ENCODE measurements around the gene CSNK1A1. TPM values are rescaled to one million over a fixed set of nuclear protein-coding genes. Genes with fewer than 3 reads are reported as not detected.

Gene CSNK1A1
- total RNA-seq, 1 experiment from 2014 or later, result 263 TPM

DNA sequence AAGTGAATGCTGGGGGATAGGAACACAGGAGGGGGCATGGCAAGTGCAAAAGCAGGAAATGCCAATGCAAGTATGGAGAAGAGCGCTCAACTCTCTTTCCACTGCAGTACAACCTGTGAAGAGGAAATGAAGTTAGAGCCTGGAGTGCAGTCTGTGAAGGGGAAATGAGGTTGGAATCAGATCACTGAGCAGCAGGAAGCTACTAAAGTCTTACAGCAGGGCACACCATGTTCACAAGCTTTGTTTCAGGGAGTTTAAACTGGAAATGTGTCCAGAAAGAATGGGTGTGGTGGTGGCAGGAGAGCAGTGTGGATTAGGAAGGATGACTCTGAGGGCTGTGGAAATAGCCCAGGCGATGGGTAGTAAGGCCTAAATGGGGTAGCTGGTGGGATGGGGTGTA is 45.5 kb upstream of the CSNK1A1 start:
- Histone ChIP-seq H3K4me3 (replicated peaks in 1 of 2; ENCODE audit: low read depth in 1 of 2, low read length in 2 of 2) (no peak overlapping the region), H3K4me1 (ENCODE audit: control insufficient read depth in 1 of 2, insufficient read depth in 2 of 2, low read length in 2 of 2) (peaks cover 7 to 21% of the 10 kb centered on the region in 2 experiments), H3K9ac (ENCODE audit: low read length) (no peak overlapping the region), H3K27me3 (ENCODE audit: insufficient read depth, low read length) (no peaks in the 10 kb centered on the region), H3K36me3 (ENCODE audit: control insufficient read depth in 1 of 2, insufficient read depth in 2 of 2, low read length in 2 of 2) (no peaks in the 10 kb centered on the region), H3K9me2 (ENCODE audit: insufficient read depth) (no peaks in the 10 kb centered on the region), H3K79me2 (ENCODE audit: insufficient read depth, low read length) (no peaks in the 10 kb centered on the region), H3K4me2 (ENCODE audit: low read length) (no peak overlapping the region), H4K20me1 (ENCODE audit: insufficient read depth) (no peaks in the 10 kb centered on the region), H3K27ac (ENCODE audit: low read depth, low read length) (no peak overlapping the region), H3K9me3 (ENCODE audit: control insufficient read depth in 1 of 2, insufficient read depth in 1 of 2, low read depth in 1 of 2, low read length in 2 of 2) (no peaks in the 10 kb centered on the region), H2AFZ (ENCODE audit: low read depth, low read length, poor library complexity, severe bottlenecking) (no peak overlapping the region)
- RAD21 ChIA-PET (ENCODE audit: low non-redundant PET in 1 of 2, low total read pairs in 2 of 2, uncharacterized antibody in 2 of 2, unreplicated experiment in 2 of 2), result no interaction called here
- intact Hi-C loops (cut with micrococcal nuclease), result no loop called here
- CTCF ChIA-PET, result no interaction called here
- no TSS peak for BruUV-seq (replicated peaks)
- no peak for TF ChIP-seq POLR2A (IDR thresholded peaks at IDR 0.05; ENCODE audit: borderline replicate concordance, extremely low read depth, insufficient read depth, insufficient read length)
- TF ChIP-seq CEBPB (IDR thresholded peaks at IDR 0.05; ENCODE audit: low read depth), result no peak
- no peak for TF ChIP-seq EGR1 (IDR thresholded peaks at IDR 0.05; ENCODE audit: low read depth)
- no peak for TF ChIP-seq TCF7L2 (IDR thresholded peaks at IDR 0.05; ENCODE audit: borderline replicate concordance, extremely low read depth, insufficient read depth, insufficient read length)
- TF ChIP-seq, protein P1, sequence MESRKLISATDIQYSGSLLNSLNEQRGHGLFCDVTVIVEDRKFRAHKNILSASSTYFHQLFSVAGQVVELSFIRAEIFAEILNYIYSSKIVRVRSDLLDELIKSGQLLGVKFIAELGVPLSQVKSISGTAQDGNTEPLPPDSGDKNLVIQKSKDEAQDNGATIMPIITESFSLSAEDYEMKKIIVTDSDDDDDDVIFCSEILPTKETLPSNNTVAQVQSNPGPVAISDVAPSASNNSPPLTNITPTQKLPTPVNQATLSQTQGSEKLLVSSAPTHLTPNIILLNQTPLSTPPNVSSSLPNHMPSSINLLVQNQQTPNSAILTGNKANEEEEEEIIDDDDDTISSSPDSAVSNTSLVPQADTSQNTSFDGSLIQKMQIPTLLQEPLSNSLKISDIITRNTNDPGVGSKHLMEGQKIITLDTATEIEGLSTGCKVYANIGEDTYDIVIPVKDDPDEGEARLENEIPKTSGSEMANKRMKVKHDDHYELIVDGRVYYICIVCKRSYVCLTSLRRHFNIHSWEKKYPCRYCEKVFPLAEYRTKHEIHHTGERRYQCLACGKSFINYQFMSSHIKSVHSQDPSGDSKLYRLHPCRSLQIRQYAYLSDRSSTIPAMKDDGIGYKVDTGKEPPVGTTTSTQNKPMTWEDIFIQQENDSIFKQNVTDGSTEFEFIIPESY (IDR thresholded peaks at IDR 0.05; ENCODE audit: extremely low read depth, insufficient replicate concordance, low read length), result no peak
- TF ChIP-seq, protein P2, sequence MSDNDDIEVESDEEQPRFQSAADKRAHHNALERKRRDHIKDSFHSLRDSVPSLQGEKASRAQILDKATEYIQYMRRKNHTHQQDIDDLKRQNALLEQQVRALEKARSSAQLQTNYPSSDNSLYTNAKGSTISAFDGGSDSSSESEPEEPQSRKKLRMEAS (IDR thresholded peaks at IDR 0.05), result no peak
- no peak for TF ChIP-seq ELF1 (IDR thresholded peaks at IDR 0.05; ENCODE audit: borderline replicate concordance, low read depth)
- TF ChIP-seq FOSL1 (IDR thresholded peaks at IDR 0.05; ENCODE audit: low read depth), result no peak
- no peak for TF ChIP-seq RAD21 (IDR thresholded peaks at IDR 0.05; ENCODE audit: low read depth)
- TF ChIP-seq SP1 (IDR thresholded peaks at IDR 0.05; ENCODE audit: low read depth), result no peak
- TF ChIP-seq, protein P3, sequence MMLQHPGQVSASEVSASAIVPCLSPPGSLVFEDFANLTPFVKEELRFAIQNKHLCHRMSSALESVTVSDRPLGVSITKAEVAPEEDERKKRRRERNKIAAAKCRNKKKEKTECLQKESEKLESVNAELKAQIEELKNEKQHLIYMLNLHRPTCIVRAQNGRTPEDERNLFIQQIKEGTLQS (IDR thresholded peaks at IDR 0.05), result no peak
- TF ChIP-seq, protein P4, sequence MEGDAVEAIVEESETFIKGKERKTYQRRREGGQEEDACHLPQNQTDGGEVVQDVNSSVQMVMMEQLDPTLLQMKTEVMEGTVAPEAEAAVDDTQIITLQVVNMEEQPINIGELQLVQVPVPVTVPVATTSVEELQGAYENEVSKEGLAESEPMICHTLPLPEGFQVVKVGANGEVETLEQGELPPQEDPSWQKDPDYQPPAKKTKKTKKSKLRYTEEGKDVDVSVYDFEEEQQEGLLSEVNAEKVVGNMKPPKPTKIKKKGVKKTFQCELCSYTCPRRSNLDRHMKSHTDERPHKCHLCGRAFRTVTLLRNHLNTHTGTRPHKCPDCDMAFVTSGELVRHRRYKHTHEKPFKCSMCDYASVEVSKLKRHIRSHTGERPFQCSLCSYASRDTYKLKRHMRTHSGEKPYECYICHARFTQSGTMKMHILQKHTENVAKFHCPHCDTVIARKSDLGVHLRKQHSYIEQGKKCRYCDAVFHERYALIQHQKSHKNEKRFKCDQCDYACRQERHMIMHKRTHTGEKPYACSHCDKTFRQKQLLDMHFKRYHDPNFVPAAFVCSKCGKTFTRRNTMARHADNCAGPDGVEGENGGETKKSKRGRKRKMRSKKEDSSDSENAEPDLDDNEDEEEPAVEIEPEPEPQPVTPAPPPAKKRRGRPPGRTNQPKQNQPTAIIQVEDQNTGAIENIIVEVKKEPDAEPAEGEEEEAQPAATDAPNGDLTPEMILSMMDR (IDR thresholded peaks at IDR 0.05 in 2 of 3, conservative IDR thresholded peaks at IDR 0.05 in 1 of 3; ENCODE audit: borderline replicate concordance in 1 of 3, insufficient read depth in 1 of 3, low read depth in 2 of 3, low read length in 2 of 3), result no peak
- TF ChIP-seq SIN3A (IDR thresholded peaks at IDR 0.05; ENCODE audit: low read depth), result no peak
- no peak for TF ChIP-seq ZFX (IDR thresholded peaks at IDR 0.05)
- no peak for TF ChIP-seq SRF (IDR thresholded peaks at IDR 0.05; ENCODE audit: low read depth)
- TF ChIP-seq EZH2phosphoT487 (IDR thresholded peaks at IDR 0.05; ENCODE audit: borderline replicate concordance), result no peak
- TF ChIP-seq CBX3 (IDR thresholded peaks at IDR 0.05; ENCODE audit: low read depth), result no peak
- no peak for ATAC-seq
- POLR2A ChIA-PET, result no interaction called here
- no peak for DNase-seq (ENCODE audit: low read depth, low spot score)
